LHCN-M2 (cell line): ENCODE measurements around the gene ZNF778. TPM values are rescaled to one million over a fixed set of nuclear protein-coding genes. Genes with fewer than 3 reads are reported as not detected.

Experiments
- DNase-seq: peaks from one replicate; pipeline ENCODE4 v3.0.0-alpha.2; 2012; ENCODE audit warnings: low read depth
- total RNA-seq: library from RNA; depleted of rRNA; stranded (reverse); fragments of >200 nt; gene quantifications from 2 replicates; pipeline ENCODE4 v1.2.3, GENCODE V29; 2014

The ZNF778 gene
- total RNA-seq, 1 experiment from 2014 or later, result 7.6 TPM

GRCh38 chr16:89193576-89194293, 23.8 kb upstream of the ZNF778 start:
- no peak for DNase-seq

- no peak for DNase-seq
Observed at GRCh38 chr16:89194340-89195311, 22.9 kb upstream of the ZNF778 start.

GRCh38 chr16:89195521-89196171, 21.9 kb upstream of the ZNF778 start:
- no peak for DNase-seq

- no peak for DNase-seq
Observed at GRCh38 chr16:89197033-89197632, 20.4 kb upstream of the ZNF778 start.

GRCh38 chr16:89197633-89198416, 19.7 kb upstream of the ZNF778 start:
- DNase-seq, result peak; percentile 51

GRCh38 chr16:89198417-89199240, 18.9 kb upstream of the ZNF778 start:
- no peak for DNase-seq

GRCh38 chr16:89199241-89200123, 18.0 kb upstream of the ZNF778 start:
- no peak for DNase-seq

- no peak for DNase-seq
Observed at GRCh38 chr16:89200124-89200849, 17.2 kb upstream of the ZNF778 start, which contains the start of gene SLC22A31. TSS of gene SLC22A31 (minus strand) at chr16:89200537. CDS start at chr16:89200501, 36 bp downstream.

GRCh38 chr16:89200850-89201411, 16.6 kb upstream of the ZNF778 start:
- no peak for DNase-seq

- DNase-seq, result peak; percentile 48
Observed at GRCh38 chr16:89201439-89202377, 15.8 kb upstream of the ZNF778 start.

- no peak for DNase-seq
Observed at GRCh38 chr16:89202422-89203215, 14.9 kb upstream of the ZNF778 start.

GRCh38 chr16:89207993-89208392, 9.5 kb upstream of the ZNF778 start:
- no peak for DNase-seq

GRCh38 chr16:89209522-89210044, 7.9 kb upstream of the ZNF778 start:
- no peak for DNase-seq

GRCh38 chr16:89210165-89210903, 7.2 kb upstream of the ZNF778 start:
- no peak for DNase-seq
